GM23248 (cell line): Measurements from ENCODE around the gene MRPL32.

Experiments
- EZH2 ChIP-seq: fragments of 200-600 bp; sonication (generic); IDR thresholded peaks from 2 replicates; pipeline ENCODE4 v1.6.1; 2018; ENCODE audit warnings: antibody characterized with exemption, mild to moderate bottlenecking; ENCODE audit not compliant: insufficient read depth, poor library complexity, severe bottlenecking
- EZH2phosphoT487 ChIP-seq: fragments of 200-600 bp; sonication (generic); IDR thresholded peaks from 2 replicates; pipeline ENCODE4 v1.6.1; 2018; ENCODE audit warnings: antibody characterized with exemption, moderate library complexity, mild to moderate bottlenecking, low read depth; ENCODE audit not compliant: insufficient read depth

DNA sequence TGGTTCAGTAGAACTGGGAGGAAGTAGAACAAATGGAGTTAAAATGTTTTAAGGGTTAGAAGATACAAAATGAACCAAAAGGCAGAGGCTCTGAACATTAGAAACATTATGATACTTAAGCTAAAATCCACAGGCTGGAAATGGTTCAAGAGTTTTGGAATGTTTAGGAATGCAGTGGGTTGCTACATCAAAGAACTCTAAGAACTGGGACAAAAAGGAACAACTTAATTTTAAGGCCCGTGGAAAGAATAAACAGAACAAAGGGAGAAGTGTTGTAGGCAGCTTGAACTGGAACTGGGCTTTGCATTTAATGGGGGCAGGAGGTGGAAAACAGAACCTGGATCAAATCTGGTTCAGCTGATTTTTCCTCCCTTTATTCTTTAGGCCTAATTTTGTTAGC, 16.8 kb upstream of the MRPL32 start:
- TF ChIP-seq EZH2, result no peak
- TF ChIP-seq EZH2phosphoT487, result no peak
